ENCODE measurements around the gene GABRR1.

GABRR1 gene

DNA sequence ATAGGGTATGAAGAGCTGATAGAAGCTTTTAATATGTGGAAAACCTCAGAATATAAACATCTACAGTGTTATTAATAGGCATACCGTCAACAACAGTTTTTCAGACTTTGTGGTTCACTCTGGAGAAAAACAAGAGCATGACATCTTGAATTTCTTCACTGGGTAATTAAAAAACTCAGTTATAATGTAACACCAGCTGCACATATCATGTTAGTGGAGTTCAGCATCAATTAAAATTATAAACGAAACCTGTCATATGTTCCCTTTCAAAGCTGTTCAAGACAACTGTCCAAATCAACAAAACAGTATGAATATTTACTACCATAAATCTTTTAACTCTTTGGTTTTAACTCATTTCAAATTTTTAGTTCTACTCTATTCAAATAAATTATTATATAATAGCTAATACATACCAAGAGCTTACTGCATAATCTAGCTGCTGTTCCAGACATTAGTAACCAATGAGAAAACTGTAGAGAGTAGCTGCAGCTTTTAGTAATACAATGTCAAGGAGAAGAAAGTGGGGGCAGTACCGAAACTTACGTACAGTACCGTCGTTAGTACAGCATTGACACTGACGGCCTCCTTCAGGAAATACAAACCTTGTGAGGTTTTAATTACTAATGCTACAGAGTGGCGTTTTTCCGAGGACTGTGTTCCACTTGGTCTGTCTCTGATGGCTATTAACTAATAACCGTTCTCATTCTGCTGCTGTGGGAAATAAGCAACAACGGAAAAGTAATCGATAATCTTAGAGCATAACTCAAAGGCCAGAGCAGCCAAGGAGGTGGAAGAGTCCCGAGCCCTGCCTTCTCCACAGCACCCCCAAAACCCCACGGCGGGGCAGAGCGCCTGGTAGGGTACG is 71.8 kb downstream of the GABRR1 start:
- DNase-seq (ENCODE audit: low read depth) = no peak
- TF ChIP-seq, protein P1, sequence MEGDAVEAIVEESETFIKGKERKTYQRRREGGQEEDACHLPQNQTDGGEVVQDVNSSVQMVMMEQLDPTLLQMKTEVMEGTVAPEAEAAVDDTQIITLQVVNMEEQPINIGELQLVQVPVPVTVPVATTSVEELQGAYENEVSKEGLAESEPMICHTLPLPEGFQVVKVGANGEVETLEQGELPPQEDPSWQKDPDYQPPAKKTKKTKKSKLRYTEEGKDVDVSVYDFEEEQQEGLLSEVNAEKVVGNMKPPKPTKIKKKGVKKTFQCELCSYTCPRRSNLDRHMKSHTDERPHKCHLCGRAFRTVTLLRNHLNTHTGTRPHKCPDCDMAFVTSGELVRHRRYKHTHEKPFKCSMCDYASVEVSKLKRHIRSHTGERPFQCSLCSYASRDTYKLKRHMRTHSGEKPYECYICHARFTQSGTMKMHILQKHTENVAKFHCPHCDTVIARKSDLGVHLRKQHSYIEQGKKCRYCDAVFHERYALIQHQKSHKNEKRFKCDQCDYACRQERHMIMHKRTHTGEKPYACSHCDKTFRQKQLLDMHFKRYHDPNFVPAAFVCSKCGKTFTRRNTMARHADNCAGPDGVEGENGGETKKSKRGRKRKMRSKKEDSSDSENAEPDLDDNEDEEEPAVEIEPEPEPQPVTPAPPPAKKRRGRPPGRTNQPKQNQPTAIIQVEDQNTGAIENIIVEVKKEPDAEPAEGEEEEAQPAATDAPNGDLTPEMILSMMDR (IDR thresholded peaks at IDR 0.05; ENCODE audit: control insufficient read depth, insufficient read depth, low read depth, low read length, missing control alignments) = no peak
- H3K4me3 ChIP-seq (ENCODE audit: control insufficient read depth, low read depth, low read length) = peak overlapping the region; percentile 43

DNA sequence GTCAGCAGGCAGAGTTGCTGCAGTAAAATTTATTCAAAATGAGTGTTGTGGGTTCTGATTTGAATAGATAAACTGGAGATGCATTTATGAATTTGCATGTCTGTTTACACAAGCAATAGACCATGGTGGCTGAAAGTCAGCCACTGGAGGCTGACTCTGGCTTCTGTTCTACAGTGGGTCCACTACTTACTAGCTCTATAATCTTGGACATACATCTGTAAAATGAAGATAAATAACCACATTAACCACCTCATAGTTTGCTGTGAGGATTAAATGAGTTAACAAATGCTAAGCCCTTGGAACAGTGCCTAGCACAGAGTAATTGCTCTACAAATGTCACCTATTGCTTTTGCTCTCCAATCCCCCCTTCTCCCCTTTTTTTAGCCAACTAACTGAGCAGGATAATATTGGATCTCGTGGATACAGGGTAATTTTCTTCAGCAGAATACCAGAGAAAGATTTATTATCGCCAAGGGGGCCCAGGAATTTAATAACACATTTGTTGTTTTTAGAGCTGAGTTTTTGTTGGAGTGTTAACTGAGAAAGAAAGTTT is 72.7 kb downstream of the GABRR1 start:
- no peak for DNase-seq (ENCODE audit: low read depth)
- H3K4me3 ChIP-seq (ENCODE audit: control insufficient read depth, low read depth, low read length) = no peak overlapping the region

DNA sequence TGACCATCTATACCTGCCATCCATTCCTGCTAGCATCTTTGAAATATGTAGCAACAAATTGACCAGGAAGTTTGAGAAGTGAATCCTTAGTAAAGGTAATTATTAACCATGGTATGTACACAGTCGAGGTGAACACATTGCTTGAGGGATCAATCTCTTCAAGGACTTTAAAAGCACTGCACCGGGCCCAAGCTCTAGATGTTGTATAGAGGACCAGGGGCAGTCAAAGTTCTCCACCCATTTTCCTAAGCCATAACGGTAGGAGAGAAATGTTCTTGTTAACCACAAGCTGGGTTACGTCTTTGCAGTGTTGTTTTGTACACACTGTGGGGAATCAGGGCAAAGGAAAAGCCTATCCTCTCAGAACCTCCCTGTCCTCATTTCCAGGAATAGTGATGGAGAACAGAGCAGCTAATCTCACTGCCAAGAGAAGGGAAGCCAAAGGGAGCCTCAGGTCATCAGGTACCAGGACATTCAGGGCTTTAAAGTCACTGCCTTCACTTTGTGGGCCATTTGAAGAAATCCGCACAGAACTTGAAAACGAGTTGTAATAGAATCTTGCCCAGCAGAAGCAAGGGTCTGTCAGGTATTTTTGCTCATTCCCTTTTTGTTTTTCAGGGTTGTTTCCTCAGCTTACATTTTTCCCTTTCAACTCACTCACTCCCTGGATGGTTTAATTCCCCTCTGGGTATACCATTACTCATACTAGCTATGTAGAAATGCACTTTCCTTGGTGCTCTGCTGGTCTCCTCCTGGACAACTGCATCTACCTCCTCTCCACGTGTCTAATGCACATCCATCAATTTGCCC is 76.6 kb downstream of the GABRR1 start:
- no peak overlapping the region for H3K4me3 ChIP-seq (ENCODE audit: control insufficient read depth, low read depth, low read length)
- DNase-seq (ENCODE audit: low read depth) = no peak
- TF ChIP-seq, protein P1 (IDR thresholded peaks at IDR 0.05; ENCODE audit: control insufficient read depth, insufficient read depth, low read depth, low read length, missing control alignments) = no peak

More for the DNA sequence above, 72.7 kb downstream of the GABRR1 start:
- TF ChIP-seq, protein P1 (IDR thresholded peaks at IDR 0.05; ENCODE audit: control insufficient read depth, insufficient read depth, low read depth, low read length, missing control alignments) = no peak

DNA sequence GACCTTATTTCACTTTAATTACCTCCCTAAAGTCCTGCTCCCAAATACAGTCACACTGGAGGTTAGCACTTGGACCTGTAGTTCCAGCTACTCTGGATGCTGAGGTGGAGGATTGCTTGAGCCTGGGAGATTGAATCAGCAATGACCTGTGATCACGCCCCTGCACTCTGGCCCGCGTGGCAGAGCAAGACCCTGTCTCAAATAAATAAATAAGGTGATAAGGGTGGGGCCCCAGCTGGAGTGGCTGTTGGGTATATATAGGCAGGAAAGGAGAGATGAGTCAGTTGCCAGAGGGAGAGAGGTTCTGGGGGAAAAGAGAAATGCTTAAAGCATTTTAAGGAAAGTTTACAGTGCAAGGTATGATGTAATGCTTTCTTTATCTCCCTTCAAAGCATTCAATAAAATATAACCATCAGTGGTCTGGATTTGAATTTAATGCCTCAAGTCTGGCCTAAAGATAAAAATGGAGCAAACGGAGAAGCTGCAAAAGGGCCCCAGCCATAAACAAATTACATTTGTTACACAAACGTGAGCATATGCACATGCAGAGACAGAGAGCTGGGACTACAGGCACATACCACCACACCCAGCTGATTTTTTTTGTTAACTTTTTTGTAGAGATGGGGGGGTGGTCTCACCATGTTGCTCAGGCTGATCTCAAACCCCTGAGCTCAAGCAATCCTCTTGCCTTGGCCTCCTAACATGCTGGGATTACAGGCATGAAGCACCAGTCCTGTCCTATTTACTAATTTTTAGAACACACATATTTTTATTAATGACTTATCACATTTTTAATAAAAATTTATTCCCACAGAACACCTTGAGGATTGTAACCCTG is 77.4 kb downstream of the GABRR1 start:
- TF ChIP-seq, protein P1 (IDR thresholded peaks at IDR 0.05; ENCODE audit: control insufficient read depth, insufficient read depth, low read depth, low read length, missing control alignments) = no peak
- H3K4me3 ChIP-seq (ENCODE audit: control insufficient read depth, low read depth, low read length) = no peak overlapping the region
- no peak for DNase-seq (ENCODE audit: low read depth)

DNA sequence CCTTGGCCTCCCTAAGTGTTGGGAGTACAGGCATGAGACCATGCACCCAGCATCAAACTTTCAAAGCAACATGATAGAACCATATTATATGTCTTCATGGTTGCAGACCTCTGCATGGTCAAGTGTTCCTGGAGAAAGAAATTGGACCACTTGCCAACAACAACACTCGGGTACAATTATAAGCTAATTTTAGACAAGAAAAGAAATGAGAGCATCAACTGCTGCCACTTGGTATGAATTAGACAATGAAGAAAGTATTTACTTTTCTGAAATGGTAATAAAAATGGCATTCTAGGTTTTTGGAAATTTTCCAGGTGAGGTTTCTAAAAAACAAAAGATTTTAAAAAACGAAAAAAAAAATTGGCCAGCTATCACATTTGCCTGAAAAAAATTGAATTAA is 79.0 kb downstream of the GABRR1 start:
- no peak overlapping the region for H3K4me3 ChIP-seq (ENCODE audit: control insufficient read depth, low read depth, low read length)
- TF ChIP-seq, protein P1 (IDR thresholded peaks at IDR 0.05; ENCODE audit: control insufficient read depth, insufficient read depth, low read depth, low read length, missing control alignments) = no peak
- DNase-seq (ENCODE audit: low read depth) = no peak

DNA sequence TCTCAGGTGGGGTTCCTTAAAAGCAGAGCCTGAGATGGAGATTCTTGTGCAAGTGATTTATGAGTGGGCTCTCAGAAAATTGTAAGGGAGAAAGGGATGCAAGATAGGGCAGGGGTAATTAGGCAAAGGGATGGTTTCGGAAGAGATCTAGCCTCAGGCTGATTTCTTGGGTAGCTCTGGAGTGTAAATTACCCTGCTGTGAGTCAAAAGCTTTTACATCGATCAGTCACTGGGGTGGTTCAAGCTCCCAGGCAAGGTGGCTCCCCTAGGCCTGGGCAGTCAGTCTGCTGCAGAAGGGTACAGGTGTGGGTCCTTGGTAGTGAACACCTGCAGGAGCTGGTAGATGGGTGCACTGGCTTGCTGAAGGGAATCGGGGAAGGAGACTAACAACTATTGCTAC is 82.4 kb downstream of the GABRR1 start:
- TF ChIP-seq, protein P1 (IDR thresholded peaks at IDR 0.05; ENCODE audit: control insufficient read depth, insufficient read depth, low read depth, low read length, missing control alignments) = no peak
- no peak overlapping the region for H3K4me3 ChIP-seq (ENCODE audit: control insufficient read depth, low read depth, low read length)
- DNase-seq (ENCODE audit: low read depth) = no peak
